ENCODE data around the gene ATXN1. TPM values are rescaled to one million over a fixed set of nuclear protein-coding genes. Genes with fewer than 3 reads are reported as not detected.
"Not testable (repeated sequence)": the region's sequence is repeated elsewhere in the genome, so short reads cannot be mapped to it uniquely, and the experiment has no call there.

The ATXN1 gene
- total and polyA plus RNA-seq, 2 donors from 2014 or later = 4.2 to 58.2 TPM

GRCh38 chr6:16712255-16712930 is 48.9 kb downstream of the ATXN1 start:
- no peak overlapping the region for H3K4me3 ChIP-seq (ENCODE audit: low read length in 3 of 3)
- H3K9me3 ChIP-seq (ENCODE audit: control insufficient read depth in 2 of 3, insufficient read depth in 1 of 3, low read length in 3 of 3) = no peaks in the 10 kb centered on the region
- H3K9ac ChIP-seq (ENCODE audit: low read length in 3 of 3) = no peak overlapping the region
- peak overlapping the region in 1 of 2 donors; percentile 20 for H3K27ac ChIP-seq (ENCODE audit: low read depth in 2 of 2, low read length in 2 of 2)
- intact Hi-C loops (cut with DNase I) = no loop called here
- TF ChIP-seq CTCF (IDR thresholded peaks at IDR 0.05; ENCODE audit: borderline replicate concordance, extremely low read depth, insufficient read depth) = no peak
- H3K4me1 ChIP-seq (ENCODE audit: control insufficient read depth in 2 of 3, insufficient read depth in 2 of 3, low read depth in 1 of 3, low read length in 3 of 3) = peaks cover 0 to 5% (median 0%) of the 10 kb centered on the region in 3 donors
- no peaks in the 10 kb centered on the region for H3K36me3 ChIP-seq (ENCODE audit: control insufficient read depth in 2 of 3, insufficient read depth in 3 of 3, low read length in 3 of 3)
- no peaks in the 10 kb centered on the region for H3K27me3 ChIP-seq (ENCODE audit: control insufficient read depth, insufficient read depth, low read length)
- DNase-seq (no peak), FAIRE-seq (no peak)

- intact Hi-C loops (cut with DNase I) = no loop called here
- no peak for TF ChIP-seq CTCF (IDR thresholded peaks at IDR 0.05; ENCODE audit: borderline replicate concordance, extremely low read depth, insufficient read depth)
- Histone ChIP-seq H3K9me3 (ENCODE audit: control insufficient read depth in 2 of 3, insufficient read depth in 1 of 3, low read length in 3 of 3) (no peaks in the 10 kb centered on the region), H3K4me3 (ENCODE audit: low read length in 3 of 3) (no peak overlapping the region), H3K27me3 (ENCODE audit: control insufficient read depth, insufficient read depth, low read length) (no peaks in the 10 kb centered on the region), H3K4me1 (ENCODE audit: control insufficient read depth in 2 of 3, insufficient read depth in 2 of 3, low read depth in 1 of 3, low read length in 3 of 3) (peaks cover 0 to 8% (median 0%) of the 10 kb centered on the region in 3 donors), H3K27ac (ENCODE audit: low read depth in 2 of 2, low read length in 2 of 2) (no peak overlapping the region), H3K9ac (ENCODE audit: low read length in 3 of 3) (no peak overlapping the region), H3K36me3 (ENCODE audit: control insufficient read depth in 2 of 3, insufficient read depth in 3 of 3, low read length in 3 of 3) (no peaks in the 10 kb centered on the region)
- DNase-seq = no peak
- no peak for FAIRE-seq
These were observed 49.6 kb downstream of the ATXN1 start for GRCh38 chr6:16711546-16712254.

GRCh38 chr6:16706911-16707783 is 54.1 kb downstream of the ATXN1 start:
- no peaks in the 10 kb centered on the region for H3K9me3 ChIP-seq (ENCODE audit: control insufficient read depth in 2 of 3, insufficient read depth in 1 of 3, low read length in 3 of 3)
- H3K9ac ChIP-seq (ENCODE audit: low read length in 3 of 3) = no peak overlapping the region
- DNase-seq (no peak), FAIRE-seq (no peak)
- no peak overlapping the region for H3K4me3 ChIP-seq (ENCODE audit: low read length in 3 of 3)
- intact Hi-C loops (cut with DNase I) = no loop called here
- H3K27me3 ChIP-seq (ENCODE audit: control insufficient read depth, insufficient read depth, low read length) = no peaks in the 10 kb centered on the region
- H3K27ac ChIP-seq (ENCODE audit: low read depth in 2 of 2, low read length in 2 of 2) = no peak overlapping the region
- no peaks in the 10 kb centered on the region for H3K36me3 ChIP-seq (ENCODE audit: control insufficient read depth in 2 of 3, insufficient read depth in 3 of 3, low read length in 3 of 3)
- TF ChIP-seq CTCF (IDR thresholded peaks at IDR 0.05; ENCODE audit: borderline replicate concordance, extremely low read depth, insufficient read depth) = no peak
- H3K4me1 ChIP-seq (ENCODE audit: control insufficient read depth in 2 of 3, insufficient read depth in 2 of 3, low read depth in 1 of 3, low read length in 3 of 3) = peaks cover 0 to 19% (median 8%) of the 10 kb centered on the region in 3 donors

- DNase-seq; H3K4me3 ChIP-seq (ENCODE audit: low read length in 3 of 3); H3K27me3 ChIP-seq (ENCODE audit: control insufficient read depth, insufficient read depth, low read length); H3K9me3 ChIP-seq (ENCODE audit: control insufficient read depth in 2 of 3, insufficient read depth in 1 of 3, low read length in 3 of 3); H3K27ac ChIP-seq (ENCODE audit: low read depth in 2 of 2, low read length in 2 of 2); intact Hi-C loops (cut with DNase I); H3K9ac ChIP-seq (ENCODE audit: low read length in 3 of 3); FAIRE-seq; H3K36me3 ChIP-seq (ENCODE audit: control insufficient read depth in 2 of 3, insufficient read depth in 3 of 3, low read length in 3 of 3): not testable (repeated sequence)
- H3K4me1 ChIP-seq (ENCODE audit: control insufficient read depth in 2 of 3, insufficient read depth in 2 of 3, low read depth in 1 of 3, low read length in 3 of 3) = peaks cover 0 to 17% (median 8%) of the 10 kb centered on the region in 3 donors
These were observed 54.8 kb downstream of the ATXN1 start for GRCh38 chr6:16706491-16706890.
